ENCODE measurements around the gene TBC1D16.

The TBC1D16 gene

DNA sequence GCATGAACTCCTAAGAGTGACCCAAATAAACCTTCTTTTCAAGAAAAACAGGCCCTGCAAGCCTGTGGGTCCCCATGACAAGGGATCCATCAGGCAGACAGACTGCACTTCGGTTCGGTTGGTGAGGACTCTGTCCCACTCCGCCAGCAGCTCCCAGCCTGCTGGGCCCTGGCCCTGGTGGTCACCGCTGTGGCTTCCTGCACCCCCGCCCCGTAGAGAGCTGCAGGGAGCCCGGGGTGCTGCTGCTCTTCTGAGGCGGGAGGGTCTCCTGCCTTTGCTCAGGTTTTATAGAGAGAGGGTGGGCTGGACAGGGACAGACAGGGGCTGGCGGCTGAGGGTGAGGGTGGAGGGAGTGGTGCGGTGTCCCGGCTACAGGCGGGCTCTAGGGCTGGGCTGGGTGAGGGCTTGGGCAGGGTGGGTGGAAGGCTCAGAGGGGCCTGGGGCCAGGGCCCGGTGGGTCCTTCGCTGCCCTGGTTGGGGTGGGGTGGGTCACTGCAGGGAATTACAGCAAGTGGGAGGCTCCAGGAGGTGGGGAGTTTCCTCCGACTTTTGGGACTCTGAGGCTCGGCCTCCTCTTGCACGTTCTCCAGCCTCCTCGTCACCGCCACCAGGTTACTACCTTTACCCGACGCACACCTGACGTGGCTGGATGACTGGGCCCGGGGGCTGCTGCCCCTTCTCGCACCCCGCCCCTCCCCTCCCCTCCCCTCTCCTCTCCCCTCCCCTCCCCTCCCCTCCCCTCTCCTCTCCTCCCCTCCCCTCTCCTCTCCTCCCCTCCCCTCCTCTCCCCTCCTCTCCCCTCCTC is 106.2 kb downstream of the TBC1D16 start:
- no peak for DNase-seq (ENCODE audit: low spot score)

DNA sequence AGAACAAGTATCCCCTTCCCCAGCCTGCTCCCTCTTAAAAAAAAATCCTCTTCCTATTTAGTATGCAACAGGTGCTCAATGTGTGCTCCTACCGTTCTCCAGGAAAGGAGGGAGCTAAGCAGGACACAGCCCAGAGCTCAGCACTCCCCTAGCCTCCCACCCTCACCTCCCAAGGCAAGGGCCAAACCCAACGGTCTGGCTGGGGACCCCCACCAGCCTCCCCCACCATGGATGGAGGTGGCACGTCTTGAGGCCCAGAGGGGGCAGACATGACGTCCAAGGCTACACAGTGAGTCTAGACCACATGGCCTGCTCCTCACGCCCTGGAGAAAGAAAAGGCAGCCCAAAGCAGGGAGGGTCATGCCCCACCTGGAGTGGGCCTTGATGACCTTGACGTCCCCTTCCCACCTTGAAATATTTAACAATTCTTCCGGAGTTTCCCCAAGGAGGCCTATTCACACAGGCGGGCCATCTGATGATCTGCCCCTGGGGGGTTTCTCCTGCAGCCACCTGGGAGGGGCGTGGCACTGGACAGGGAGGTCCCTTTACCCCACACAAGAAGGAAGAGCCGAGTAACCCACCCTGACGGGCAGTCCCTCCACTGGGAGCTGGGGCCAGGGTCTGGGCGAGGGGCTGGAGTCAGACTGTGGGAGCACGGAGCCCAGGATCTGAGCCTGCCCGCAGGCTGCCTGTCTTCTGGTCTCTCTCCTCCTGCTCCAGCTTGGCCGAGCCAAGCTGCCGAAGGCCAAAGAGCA is 107.0 kb downstream of the TBC1D16 start:
- DNase-seq (ENCODE audit: low spot score) (no peak), FAIRE-seq (no peak)

More for the DNA sequence above, 106.2 kb downstream of the TBC1D16 start:
- FAIRE-seq, result no peak

DNA sequence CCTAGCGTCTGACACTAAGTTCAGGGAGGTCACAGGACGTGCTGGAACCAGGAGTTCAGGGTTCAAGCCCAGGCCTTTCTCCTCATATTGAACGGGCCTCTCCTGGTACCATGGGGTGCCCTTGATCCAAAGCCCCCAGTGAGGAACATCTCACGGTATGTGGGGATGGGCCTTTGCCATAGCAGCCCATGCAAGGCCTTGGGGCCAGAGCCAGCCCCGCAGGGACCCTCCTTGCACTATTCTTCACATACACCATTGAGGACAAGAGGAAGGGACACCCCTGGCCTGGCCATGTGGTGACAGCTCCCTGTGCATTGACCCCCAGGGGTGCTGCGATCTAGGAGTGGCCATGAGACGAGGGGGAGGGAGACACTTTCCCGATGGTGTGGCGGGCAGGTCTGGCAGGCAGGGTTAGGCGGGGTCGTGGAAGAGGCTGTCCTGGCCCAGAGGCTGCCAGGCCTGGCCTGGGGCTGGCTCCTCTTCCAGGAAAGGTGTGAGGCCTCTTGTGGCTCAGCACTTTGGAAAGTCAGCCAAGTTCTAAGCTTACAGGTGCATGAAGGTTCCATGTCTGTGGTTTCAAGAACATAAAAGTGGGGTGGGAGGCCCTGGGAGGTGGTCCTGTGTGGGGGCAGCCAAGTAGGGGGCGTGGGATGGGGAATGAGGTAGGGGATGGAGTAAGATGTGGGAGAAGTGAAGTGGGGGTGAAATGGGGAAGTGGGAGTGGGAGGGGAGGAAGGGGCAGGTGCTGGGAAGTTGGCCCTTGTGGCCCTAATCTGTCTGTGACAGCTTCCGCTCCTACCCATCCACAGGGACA is 107.8 kb downstream of the TBC1D16 start:
- FAIRE-seq, result no peak

DNA sequence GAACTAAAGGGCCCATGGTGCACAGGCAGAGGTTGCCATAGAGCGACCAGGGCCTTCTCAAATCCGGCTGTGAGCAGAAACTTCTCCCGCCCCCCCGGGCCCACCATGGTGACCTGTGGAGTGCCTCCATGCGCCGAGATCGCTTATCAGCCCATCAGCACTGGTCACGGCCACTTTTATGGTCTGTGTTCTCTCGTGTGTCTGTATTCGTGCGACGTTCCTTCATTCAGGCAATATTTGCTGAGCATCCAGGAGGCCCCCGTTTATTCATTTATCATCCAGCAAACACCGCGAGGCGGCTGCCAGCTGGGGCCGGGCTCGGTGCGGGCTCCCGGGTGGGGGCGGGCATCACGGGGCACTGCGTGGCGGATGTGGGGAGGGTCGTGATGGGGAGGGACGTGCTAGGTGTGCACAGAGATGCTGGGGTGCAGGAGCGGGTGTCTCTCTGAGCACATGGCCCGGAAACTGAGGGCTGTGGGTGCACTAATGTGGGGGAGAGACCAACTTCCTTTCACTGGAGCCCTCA is 108.5 kb downstream of the TBC1D16 start:
- no peak for DNase-seq (ENCODE audit: low spot score)

More for the DNA sequence above, 107.8 kb downstream of the TBC1D16 start:
- no peak for DNase-seq (ENCODE audit: low spot score)

DNA sequence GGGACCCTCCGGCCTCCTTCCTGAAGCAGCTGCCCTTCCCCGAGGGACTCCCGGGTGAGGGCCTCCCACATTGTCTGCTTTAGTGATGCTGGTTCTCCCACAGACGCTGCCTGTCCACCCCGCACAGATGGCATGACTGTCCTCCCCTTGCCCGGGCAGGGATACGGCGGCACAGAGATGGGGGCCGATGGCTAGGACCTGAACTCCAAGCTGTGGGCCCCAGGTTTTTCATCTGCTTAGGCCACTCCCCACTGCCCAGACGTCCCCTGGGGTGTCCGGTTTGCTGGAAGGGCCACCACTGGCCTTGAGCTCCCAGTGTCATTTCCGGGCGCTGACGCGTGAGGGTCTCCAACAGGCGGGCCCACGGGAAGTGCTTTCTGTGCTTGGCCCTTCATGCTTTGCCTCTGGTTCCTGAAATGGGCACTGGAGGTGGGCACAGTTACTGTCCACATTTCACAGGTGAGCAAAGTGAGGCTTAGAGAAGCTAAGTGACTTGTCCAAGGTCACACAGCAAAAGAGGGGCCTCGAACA is 109.0 kb downstream of the TBC1D16 start:
- FAIRE-seq, result no peak
- DNase-seq (ENCODE audit: low spot score), result no peak

More for the DNA sequence above, 108.5 kb downstream of the TBC1D16 start:
- FAIRE-seq, result no peak

DNA sequence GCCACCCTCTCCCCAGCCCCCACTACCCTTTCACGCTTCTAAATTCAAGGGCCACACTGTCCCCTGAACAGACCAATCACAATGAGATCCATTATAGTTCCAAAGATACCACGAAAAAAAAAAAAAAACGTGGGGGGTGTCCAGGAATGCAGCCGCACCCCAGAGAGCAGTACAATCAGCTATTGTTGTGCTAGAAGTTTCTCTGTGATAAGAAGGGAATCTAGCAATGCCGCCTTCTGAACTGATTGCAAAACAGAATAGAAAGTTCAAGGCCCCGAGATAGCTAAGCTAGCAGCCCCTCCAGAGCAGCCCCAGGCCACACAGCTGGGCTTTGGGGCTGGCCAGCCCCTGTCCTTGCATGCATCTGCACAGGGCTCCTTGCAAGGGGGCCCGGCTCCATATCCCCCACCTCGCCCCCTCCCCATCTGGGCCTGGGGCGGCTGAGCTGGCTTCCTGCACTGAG is 109.5 kb downstream of the TBC1D16 start:
- no peak for FAIRE-seq
- no peak for DNase-seq (ENCODE audit: low spot score)

DNA sequence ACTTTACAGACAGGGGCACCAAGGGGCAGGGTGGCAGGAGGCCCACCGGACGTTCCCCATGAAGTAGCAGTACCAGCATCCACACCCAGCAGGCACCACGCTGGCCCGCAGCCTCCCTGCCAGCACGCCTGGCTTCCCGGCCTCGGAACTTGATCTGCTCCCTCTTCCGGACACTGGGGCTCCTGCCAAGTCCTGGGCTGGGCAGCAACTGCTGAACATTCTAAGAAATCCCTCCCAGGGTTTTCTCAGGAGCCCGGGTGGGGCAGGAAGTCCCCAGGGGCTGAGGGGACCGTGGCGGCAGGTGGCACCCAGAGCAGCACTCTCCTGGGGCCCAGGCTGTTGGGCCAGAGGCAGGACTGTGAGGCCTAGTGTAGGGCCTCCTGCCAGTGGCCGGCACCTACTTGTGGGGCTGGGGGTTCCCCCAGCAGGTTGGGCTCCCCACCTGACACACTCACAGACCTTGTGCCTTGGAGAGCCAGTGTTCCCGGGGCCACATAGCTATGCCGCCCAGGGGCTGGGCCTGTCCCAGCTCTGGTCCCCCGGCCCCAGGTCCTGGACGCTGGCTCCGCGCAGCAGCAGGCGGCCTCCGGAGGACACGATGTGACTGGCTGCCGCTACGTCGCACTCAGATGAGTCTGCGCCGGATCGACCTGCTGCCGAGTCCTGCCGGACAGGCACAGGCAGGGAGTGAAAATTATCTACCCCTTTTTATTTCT is 110.3 kb downstream of the TBC1D16 start:
- FAIRE-seq (peak; percentile 80), DNase-seq (ENCODE audit: low spot score) (peak; percentile 63)

DNA sequence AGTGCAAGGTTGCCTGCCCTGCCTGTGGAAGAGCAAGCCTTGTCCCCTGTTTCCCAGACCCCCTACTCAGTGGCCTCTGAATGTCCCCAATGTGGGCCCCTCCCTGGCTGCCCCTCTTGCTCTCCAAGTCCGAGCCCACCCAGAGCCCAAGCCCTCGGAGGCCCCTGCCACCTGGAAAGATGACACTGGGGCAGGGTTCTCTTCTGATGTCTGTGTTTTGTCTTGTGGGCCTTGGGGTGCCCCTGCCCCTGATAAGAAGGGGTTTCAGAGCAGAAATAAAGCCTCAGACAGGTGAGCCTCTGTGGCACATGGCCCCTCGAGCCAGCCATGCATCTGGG is 111.1 kb downstream of the TBC1D16 start:
- FAIRE-seq, result no peak
- DNase-seq (ENCODE audit: low spot score), result no peak

DNA sequence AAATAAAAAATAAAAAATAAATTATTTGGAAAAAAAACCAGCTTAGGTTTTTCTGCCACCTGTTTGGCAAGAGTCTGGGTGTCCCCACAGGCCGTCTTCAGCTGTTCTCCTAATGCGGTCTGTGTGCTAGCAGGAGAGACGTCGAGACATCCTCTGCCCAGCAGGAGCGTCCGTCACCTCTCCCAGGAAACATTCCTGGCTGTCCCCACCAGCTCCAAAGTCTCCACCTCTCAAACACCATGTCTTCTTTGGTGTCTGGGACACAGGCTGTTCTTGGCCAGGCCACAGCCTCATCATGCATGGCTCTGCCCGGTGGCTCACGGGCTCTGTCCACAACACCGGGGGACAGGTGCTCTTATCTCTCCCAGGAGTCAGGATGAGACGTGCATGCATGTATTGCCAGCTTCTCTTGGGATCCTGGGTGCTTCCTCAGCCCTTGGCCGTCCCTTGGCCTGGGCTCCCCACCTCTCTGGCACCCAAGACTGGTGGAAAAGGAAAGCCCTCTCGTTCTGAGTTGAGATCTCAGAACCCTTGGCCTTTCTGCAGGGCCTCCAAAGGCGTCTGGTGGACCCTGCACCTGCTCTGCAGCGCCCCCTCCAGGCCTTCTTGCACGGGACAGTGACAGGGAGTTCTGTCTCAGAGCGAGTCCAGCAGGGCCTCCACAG is 111.6 kb downstream of the TBC1D16 start:
- DNase-seq (ENCODE audit: low spot score) (peak; percentile 46), FAIRE-seq (peak; percentile 17)

DNA sequence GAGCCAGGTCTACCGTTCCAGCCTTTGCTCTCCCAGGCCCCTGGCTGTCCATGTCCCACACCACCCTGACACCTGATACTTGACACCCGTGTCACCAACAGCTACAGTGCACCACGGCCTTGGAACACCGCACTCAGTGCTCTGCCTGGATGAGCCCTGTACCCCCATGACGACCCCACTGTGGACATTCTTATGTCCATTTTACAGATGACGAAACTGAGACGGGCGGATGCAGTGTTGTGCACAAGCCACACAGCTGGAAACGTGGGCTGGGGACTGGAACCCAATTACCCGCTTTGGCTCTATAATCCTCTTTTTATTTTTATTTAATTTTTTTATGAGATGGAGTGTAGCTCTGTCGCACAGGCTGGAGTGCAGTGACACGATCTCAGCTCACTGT is 112.9 kb downstream of the TBC1D16 start:
- DNase-seq (ENCODE audit: low spot score), result no peak
- peak; percentile 53 for FAIRE-seq

DNA sequence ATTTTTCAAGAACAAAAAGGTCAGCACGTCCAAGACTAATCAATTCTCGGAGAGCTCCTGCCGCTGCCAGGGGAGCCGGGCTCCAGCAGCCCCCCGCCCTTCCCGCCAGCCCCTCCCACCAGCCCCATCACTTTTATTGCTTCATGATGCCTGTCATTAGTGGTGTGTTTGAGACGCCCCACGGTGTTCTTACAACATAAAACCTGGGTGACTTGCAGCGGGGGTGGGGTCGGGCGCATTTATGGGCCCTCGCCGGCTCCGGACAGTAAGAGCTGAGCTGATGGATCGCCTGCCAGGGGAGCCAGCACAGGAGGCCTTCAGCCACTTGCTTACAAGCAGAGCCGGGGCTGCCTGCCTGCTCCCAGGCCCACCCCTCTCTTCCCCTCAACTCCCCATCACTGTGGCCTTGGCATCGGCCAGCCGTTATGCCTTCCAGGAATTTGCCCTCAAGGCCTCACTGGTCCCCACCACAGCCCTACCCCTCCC is 113.5 kb downstream of the TBC1D16 start:
- DNase-seq (ENCODE audit: low spot score) (no peak), FAIRE-seq (no peak)

DNA sequence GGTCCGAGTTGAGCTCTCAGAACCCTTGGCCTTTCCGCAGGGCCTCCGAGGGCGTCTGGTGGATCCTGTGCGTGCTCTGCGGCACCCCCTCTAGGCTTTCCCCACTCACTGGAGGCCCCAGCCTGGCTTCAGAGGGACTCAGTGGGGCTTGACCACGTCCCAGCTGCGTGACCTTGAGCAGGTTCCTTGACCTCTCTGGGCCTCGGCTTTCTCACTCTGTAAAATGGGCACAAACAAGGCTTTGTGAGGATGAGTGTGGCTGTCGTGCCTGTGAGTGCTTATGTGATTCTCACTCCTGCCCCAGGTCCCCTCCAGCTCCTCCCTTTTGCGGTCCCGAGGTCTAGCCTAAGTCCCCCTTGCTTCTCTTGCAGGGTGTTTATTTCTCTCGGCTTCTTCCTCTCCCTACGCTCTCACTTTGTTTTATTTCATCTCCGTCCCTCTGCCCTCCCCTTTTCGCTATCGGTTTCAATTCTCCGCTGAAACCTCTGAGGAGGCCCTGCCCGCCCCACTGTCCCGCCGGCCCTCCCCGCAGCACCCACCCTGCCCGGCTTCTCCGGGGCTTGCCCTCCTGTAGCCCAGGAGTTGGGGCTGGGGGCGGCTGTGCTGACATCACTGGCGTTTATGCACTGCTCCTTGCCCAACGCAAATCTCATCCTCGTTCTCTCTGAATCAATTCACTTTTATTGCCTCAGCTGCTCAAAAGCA is 114.1 kb downstream of the TBC1D16 start:
- FAIRE-seq (no peak), DNase-seq (ENCODE audit: low spot score) (no peak)

DNA sequence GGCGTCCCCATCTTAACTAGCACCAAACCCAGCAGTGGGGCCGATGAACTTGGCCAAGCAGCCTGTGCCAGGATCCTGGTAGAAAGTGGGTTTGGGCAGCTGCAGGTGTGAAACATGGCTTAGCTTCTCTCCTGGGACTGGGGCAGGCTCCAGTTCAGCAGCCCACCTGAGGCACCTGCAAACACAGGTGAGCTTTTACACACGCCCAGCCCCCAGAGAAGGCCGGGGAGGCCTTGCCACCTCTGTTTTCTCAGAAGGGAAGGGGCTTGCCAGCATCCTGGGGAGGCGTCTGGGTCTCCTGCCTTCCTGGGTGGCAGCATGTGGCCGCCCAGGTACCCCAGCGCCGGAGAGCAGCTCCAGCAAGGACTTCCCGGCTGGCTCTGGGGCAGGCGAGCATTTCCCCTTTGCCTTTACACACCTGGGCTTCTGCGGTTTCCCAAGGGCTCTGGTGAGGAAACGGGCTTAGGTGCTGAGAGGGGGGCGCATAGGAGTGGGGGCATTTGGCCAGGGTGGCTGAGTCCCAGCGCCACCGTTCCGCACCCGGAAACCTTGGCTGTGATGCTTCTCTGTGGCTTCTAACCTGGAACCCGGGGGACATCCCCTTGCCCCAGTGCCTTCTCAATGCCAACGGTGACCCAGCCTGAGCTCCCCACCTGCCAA is 114.8 kb downstream of the TBC1D16 start:
- DNase-seq (ENCODE audit: low spot score), result no peak
- no peak for FAIRE-seq

DNA sequence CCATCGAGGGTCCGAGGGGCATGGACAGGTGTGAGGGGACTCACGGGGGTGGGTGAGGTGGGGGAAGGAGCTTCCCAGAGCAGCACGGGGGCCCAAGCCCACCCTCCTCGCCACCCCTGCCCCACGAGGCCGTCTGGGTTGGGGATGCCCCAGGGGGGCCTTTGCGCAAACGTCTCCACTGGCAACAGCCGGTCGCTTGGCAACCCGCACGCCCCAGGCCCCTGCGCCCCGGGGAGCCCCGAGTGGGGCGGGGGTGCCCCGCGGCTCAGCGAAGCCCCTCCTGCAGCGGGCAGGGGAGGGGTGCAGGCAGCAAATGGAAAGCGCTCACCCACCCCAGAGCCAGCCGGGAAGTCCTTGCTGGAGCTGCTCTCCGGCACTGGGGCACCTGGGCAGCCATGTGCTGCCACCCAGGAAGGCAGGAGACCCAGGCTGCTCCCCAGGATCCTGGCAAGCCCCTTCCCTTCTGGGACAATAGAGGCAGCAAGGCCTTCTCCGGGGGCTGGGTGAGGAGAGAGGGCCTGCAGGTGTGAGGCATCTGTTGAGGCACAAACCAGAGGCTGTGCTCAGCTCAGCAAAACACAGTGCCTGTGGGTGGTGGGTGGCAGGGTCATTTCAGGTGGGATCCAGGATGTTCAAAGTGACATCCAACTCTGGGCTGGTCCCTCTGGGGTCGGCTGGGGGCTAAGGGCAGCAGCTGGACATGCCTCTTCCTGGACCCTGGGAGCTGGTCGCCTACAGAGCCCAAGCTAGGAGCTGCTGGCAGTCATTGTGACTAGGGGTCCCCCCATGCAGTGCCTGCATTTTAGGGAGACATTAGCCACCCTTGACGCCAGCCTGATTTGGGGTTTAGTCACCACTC is 115.6 kb downstream of the TBC1D16 start:
- DNase-seq (ENCODE audit: low spot score), result no peak
- no peak for FAIRE-seq

DNA sequence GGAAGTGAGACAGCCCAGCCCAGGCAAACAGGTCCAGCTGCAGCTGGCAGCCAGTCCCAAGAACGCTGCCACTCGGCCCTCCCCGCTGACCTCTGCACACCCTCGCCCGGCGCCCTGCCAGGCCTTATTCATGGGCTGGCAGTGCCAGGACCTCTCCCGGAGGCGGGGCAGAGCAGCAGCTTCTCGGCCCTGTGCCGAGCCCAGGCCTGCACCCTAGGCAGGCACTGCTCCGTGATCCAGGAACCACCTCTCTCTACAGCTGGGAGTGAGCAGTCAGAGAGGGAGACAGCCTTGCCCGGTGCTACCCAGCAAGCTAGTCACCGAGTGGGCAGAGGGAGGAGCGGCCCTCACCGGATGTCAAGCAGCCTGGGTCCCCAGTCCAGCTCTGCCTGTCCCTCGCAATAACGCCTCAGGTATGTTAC is 116.5 kb downstream of the TBC1D16 start:
- DNase-seq (ENCODE audit: low spot score), result peak; percentile 46
- FAIRE-seq, result peak; percentile 37

DNA sequence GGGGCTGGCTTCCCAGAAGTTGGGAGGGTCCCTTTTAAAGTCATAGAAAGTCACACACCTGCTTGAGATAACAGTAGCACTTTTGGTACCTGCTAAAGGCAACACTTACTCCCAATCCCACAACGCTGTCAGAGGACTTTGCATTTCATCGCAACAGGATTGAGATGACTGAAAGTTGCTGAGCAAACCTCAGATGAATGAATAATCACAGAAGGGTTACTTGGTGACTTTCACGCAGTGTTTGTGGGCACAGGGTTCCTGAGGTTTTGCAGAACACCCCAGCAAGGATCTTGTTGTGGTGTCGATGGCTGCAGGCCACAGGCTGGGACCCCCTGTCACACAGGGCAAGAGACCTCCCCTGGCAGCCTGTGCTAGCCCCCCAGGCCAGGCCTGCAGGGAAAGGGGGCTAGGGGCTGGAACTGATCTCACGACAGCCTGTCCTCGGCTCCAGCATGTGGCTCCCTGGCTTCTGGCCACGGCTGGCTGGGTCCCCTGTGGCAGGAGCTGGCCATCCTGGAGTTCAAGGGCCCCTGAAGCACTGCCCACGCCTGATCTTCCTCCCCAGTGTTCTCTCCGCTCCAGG is 117.0 kb downstream of the TBC1D16 start:
- FAIRE-seq (no peak), DNase-seq (ENCODE audit: low spot score) (no peak)

DNA sequence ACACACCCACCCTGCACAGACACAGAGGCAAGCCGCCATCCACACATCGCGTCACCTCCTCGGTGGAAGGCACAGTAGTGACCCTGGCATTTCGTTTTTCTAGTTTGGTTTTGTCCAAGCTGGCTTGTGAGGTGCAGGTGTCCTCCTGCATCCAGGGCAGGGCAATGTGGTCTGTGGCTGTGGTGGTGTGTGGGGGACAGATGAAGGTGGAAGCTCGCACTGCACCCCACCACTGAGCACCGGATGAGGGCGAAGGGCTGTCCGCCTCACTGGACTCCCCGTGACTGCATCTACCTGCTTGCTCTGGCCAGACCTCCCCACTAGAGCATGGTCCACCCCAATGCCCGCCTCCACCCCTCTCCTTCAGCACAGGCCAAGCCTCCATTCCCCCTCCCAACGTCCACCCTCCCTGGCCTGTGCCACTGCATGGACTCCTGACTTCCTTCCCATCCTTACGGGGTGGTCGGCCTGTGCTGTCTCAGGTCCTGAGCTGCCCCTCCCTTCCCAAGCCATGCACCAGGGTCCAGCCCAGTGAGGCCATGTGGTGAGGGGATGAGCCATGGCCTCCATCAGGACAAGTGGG is 117.7 kb downstream of the TBC1D16 start:
- DNase-seq (ENCODE audit: low spot score) (no peak), FAIRE-seq (peak; percentile 92)

Measured in urothelium cell line (cell line).